GM18867 (cell line): ENCODE data around the gene AGBL4.

ENCODE experiments used
- ATAC-seq: cut with Tn5 transposase; IDR thresholded peaks from one replicate; pipeline ENCODE4 v1.9.1; 2021; ENCODE audit warnings: mild to moderate bottlenecking, moderate library complexity; ENCODE audit not compliant: unreplicated experiment

AGBL4 gene

GRCh38 chr1:48741380-48741779, 1282.4 kb downstream of the AGBL4 start:
- ATAC-seq: no peak

- ATAC-seq: no peak
These were observed 1283.1 kb downstream of the AGBL4 start for GRCh38 chr1:48740621-48741020.

GRCh38 chr1:48739091-48739490, 1284.7 kb downstream of the AGBL4 start:
- ATAC-seq: no peak

GRCh38 chr1:48738356-48738755, 1285.4 kb downstream of the AGBL4 start:
- ATAC-seq: no peak

DNA sequence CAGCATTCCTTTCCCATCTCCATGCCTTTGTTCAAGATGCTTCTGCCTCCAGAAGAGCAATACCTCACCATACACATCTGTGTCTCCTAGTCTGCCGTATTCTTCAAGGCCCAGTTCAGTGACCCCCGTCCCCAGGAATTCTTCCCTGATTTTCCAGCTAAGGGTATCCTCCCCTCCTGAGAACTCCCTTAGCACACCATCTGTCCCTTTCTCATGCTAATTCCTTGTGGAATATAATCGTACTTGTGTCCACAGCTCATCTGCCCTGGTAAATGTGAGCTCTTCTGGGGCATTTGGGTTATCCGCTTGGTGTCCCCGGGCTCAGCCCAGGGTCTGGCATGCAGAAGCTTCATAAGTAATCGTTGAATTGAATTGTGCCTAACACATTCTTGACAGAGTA, 1288.0 kb downstream of the AGBL4 start:
- no peak for ATAC-seq

DNA sequence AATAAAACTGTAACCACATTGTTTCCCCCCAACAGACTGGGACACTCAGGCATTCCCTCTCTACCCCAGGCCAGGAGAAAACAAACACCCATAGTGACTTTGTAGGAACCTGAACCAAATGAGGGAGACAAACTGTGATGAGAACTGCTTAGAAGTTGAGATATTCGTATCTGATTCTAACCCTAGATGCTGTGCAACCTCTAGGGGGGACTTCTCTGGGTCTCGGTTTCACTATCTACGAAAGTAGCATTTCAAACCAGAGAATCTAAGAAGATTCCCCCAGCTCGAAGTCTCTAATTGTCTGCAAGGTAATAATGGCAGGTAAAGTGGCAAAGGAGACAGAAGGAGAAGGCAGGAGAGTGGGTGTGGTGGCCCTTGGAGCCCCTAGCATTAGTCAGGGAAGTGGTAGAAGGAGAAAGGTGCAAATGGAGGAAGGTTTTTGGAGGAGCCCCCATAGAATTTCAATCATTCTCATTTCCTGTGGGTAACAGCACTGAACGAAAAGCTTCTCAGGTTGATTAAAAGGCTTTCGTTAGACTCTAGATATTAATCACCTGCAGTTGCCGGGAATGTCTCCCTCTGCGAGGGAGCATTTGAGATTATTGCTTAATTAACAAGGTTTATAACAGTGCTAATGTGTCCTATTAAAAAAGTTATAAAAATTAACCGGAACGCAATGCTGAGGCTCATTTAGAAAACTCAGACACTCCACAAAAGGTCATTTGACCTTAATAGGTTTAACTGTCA, 1293.4 kb downstream of the AGBL4 start:
- ATAC-seq: peak; percentile 88

- no peak for ATAC-seq
These were observed 1295.2 kb downstream of the AGBL4 start for GRCh38 chr1:48728584-48728983.

GRCh38 chr1:48726557-48727215, 1297.1 kb downstream of the AGBL4 start:
- ATAC-seq: no peak

- ATAC-seq: no peak
These were observed 1297.6 kb downstream of the AGBL4 start for GRCh38 chr1:48726139-48726538.

GRCh38 chr1:48725341-48726046, 1298.3 kb downstream of the AGBL4 start:
- no peak for ATAC-seq

DNA sequence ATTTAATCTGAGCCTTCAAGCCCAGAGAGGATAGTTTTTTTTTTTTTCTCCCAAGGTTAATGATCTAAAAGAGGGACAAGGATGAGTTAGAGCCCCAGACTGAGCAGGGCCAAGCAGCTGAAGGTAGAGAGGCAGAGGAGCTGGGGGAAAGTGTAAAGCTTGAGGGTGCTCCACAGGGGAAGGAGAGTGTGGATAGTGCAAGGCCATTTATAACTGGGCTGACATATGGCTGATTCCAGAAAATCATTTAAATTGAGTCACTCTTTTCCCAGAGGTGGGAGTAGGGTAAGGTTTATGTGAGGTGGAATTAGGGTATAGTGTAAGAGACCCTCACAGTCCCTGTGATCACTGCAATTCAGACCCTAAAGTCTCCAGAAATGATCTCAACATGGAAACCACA, 1302.8 kb downstream of the AGBL4 start:
- ATAC-seq: no peak

GRCh38 chr1:48718705-48719104, 1305.0 kb downstream of the AGBL4 start:
- ATAC-seq: no peak

DNA sequence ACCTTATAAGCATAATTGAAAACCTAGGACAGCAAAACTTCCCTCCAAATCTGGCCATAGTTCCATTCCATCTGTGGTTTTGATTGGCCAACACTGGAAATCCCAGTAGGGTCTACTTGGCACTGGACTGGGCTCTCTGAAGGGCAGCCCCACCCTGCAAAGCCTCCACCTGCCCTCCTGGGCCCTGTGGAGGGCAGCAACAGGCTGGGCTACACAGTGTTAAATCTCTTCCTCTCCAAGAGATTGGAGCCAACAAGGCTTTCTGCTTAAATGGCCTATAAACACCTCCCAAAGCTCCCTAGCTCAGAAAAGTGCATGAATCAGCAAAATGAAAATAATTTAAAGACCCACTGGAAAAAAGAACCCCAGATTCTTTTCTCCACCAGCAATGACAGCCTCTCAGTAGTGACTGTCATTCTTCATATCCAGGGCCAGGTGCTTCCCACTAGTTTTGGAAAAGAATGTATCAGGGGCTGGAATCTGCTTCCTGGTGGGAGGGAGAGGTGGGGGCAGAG, 1305.6 kb downstream of the AGBL4 start:
- ATAC-seq: no peak

DNA sequence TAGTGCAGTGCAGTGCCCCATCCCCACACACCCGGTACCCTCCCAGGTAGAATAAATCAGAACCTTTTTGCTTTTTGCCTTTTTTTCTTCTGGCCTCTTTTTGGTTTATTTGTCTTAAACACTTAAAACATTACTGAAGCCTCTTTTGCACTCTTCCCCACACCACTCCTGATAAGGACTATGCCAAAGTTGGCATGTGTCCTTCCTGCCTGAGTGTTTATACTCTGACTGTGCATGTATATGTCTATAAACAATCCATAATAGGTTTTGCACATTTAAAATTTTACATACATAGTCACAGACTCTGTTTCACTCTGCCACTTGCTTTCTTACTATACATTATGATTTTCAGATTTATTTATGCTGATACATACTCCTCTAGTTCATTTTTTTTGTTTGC, 1306.7 kb downstream of the AGBL4 start:
- no peak for ATAC-seq

GRCh38 chr1:48715921-48716320, 1307.8 kb downstream of the AGBL4 start:
- ATAC-seq: no peak

DNA sequence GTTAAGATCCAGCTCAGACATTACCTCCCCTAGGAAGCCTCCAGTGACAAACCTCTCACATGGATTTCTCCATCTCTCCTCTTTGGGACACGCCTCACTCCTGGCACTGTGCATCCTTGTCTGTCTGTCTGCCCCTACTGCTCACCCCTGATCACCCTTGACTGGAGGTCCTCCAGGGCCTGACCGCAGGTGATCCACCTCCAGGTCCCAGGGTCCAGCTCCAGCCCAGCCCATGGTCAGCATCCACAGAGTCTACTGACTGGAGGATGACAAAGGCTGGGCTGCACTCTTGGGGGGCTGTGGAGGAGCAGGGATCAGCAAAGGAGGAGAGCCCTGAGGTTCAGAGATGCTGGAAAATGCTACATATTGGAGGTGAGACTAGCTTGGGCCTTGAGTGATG, 1312.8 kb downstream of the AGBL4 start:
- no peak for ATAC-seq

GRCh38 chr1:48710318-48710717, 1313.4 kb downstream of the AGBL4 start:
- no peak for ATAC-seq

DNA sequence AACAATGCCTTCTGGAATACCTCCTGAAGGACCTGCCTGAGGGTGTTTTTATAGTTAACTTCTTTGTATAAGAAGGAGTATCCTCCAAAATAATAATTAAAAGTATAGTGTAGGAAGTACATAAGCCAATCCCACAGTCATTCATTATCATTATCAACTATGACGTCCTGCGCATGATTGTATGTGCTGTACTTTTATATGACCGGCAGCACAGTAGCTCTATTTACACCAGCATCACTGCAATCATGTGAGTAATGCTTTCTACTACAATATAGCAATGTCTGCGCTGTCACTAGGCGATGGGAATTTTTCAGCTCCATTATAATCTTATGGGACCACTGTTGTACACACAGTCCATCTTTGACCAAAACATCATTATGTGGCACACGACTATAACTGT, 1319.0 kb downstream of the AGBL4 start:
- ATAC-seq: no peak

DNA sequence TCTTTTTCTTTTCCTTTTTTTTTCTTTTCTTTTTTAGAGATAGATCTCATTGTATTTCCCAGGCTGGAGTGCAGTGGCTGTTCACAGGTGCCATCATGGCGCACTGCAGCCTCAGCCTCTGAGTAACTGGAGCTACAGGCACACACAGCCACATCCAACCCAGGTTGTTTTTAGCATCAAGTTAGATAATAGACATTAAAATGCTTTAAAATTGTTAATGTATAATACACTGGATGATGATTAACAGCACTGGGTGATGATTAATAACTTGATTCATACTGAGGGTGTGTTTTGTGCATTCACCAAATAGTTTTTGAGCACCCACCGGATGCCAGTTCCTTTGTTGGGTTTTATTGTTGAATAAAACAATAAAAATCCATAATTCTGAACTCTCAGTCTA, 1322.3 kb downstream of the AGBL4 start:
- ATAC-seq: no peak

GRCh38 chr1:48697066-48697707, 1326.6 kb downstream of the AGBL4 start:
- peak; percentile 70 for ATAC-seq

- ATAC-seq: no peak
These were observed 1328.6 kb downstream of the AGBL4 start for GRCh38 chr1:48695161-48695560.
